ENCODE data around the gene ADCYAP1R1. TPM values are rescaled to one million over a fixed set of nuclear protein-coding genes. Genes with fewer than 3 reads are reported as not detected.
"Not testable (repeated sequence)": the region's sequence is repeated elsewhere in the genome, so short reads cannot be mapped to it uniquely, and the experiment has no call there.

Gene ADCYAP1R1
- total RNA-seq, 1 experiment from 2014 or later: not detected

DNA sequence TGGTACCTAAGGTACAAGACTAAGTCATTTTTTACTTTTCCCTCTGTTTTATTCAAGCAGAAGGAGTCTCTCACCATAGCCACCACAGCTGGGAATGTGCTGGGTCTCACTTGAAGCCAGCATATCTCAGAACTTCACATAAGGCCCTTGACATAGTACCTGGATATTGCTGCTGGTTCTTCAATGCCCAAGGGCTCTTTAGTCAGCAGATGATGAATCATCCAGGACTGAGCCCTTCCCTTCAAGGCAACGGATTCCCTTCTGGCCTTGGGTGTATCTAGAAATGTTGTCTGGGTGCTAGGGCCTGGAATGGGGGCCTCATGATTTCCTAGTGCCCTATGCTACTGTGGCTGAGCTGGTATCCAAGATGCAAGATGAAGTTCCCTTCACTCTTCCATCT, 93.9 kb downstream of the ADCYAP1R1 start:
- H4K20me1 ChIP-seq (ENCODE audit: insufficient read depth): peaks cover 4% of the 10 kb centered on the region; the same call in 1 of the 2 replicates
- H3K36me3 ChIP-seq (ENCODE audit: low read depth): no peaks in the 10 kb centered on the region
- intact Hi-C loops (cut with micrococcal nuclease; ENCODE audit: unreplicated experiment): no loop called here
- no peaks in the 10 kb centered on the region for H3K9me3 ChIP-seq (ENCODE audit: insufficient read depth, low read depth)
- no peak overlapping the region for H2AFZ ChIP-seq
- 0 out of 2 replicates have a peak, but pooled peaks cover under 1% of the 10 kb centered on the region for H3K27me3 ChIP-seq (ENCODE audit: insufficient read depth, low read depth)
- H3K4me2 ChIP-seq: no peak overlapping the region
- H3K9me2 ChIP-seq (ENCODE audit: insufficient read depth): no peaks in the 10 kb centered on the region
- ChIA-PET POLR2A (ENCODE audit: unreplicated experiment) (no interaction called here), CTCF (interaction anchor here (0.6 kb wide), 1 partner anchor 11 kb away, joined by 4 read pairs; no protein-coding TSS in a partner anchor)
- no TSS peak for BruUV-seq (replicated peaks)
- H3K4me1 ChIP-seq (replicated peaks; ENCODE audit: insufficient read depth): no peaks in the 10 kb centered on the region
- no peak overlapping the region for H3K27ac ChIP-seq
- TF ChIP-seq, protein P1, sequence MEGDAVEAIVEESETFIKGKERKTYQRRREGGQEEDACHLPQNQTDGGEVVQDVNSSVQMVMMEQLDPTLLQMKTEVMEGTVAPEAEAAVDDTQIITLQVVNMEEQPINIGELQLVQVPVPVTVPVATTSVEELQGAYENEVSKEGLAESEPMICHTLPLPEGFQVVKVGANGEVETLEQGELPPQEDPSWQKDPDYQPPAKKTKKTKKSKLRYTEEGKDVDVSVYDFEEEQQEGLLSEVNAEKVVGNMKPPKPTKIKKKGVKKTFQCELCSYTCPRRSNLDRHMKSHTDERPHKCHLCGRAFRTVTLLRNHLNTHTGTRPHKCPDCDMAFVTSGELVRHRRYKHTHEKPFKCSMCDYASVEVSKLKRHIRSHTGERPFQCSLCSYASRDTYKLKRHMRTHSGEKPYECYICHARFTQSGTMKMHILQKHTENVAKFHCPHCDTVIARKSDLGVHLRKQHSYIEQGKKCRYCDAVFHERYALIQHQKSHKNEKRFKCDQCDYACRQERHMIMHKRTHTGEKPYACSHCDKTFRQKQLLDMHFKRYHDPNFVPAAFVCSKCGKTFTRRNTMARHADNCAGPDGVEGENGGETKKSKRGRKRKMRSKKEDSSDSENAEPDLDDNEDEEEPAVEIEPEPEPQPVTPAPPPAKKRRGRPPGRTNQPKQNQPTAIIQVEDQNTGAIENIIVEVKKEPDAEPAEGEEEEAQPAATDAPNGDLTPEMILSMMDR (conservative IDR thresholded peaks at IDR 0.05): no peak
- no peak for TF ChIP-seq EZH2 (IDR thresholded peaks at IDR 0.05; ENCODE audit: low read depth)
- no peaks in the 10 kb centered on the region for H3K79me2 ChIP-seq (ENCODE audit: low read depth)
- no peak overlapping the region for H3K4me3 ChIP-seq
- H3F3A ChIP-seq (ENCODE audit: insufficient read depth, low read depth): no peaks in the 10 kb centered on the region
- DNase-seq: peak in 1 of 2 experiments; percentile 35

DNA sequence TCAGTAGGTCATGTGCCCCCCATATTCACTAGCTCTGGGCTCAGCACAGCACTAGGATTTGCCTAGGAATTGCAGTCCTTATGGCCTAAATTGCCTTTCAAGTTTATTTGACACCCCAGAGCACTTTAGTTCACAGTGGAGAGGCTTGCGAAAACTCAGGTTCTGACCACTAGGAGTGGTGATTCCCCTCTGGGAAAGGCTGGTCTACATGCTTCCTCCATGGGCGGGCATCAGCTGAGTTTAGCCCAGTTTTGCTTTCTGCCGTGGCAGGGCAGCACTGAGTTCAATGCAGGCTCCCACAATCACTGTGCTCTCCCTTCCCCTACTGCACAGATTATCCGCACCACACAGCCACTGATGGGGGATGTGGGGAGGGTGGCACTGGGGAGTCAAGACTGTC, 94.4 kb downstream of the ADCYAP1R1 start:
- Histone ChIP-seq H3K27ac (no peak overlapping the region), H3F3A (ENCODE audit: insufficient read depth, low read depth) (no peaks in the 10 kb centered on the region), H3K4me1 (replicated peaks; ENCODE audit: insufficient read depth) (no peaks in the 10 kb centered on the region), H3K4me3 (no peak overlapping the region), H3K79me2 (ENCODE audit: low read depth) (no peaks in the 10 kb centered on the region), H3K36me3 (ENCODE audit: low read depth) (no peaks in the 10 kb centered on the region), H3K27me3 (ENCODE audit: insufficient read depth, low read depth) (peaks cover 4% of the 10 kb centered on the region; the same call in 1 of the 2 replicates), H3K9me2 (ENCODE audit: insufficient read depth) (no peaks in the 10 kb centered on the region), H2AFZ (no peak overlapping the region), H3K9me3 (ENCODE audit: insufficient read depth, low read depth) (no peaks in the 10 kb centered on the region), H4K20me1 (ENCODE audit: insufficient read depth) (peaks cover 4% of the 10 kb centered on the region; the same call in 1 of the 2 replicates), H3K4me2 (no peak overlapping the region)
- no peak for TF ChIP-seq EZH2 (IDR thresholded peaks at IDR 0.05; ENCODE audit: low read depth)
- TF ChIP-seq, protein P1 (conservative IDR thresholded peaks at IDR 0.05): no peak
- CTCF ChIA-PET: no interaction called here
- intact Hi-C loops (cut with micrococcal nuclease; ENCODE audit: unreplicated experiment): no loop called here
- DNase-seq: peak in 1 of 2 experiments; percentile 12
- no TSS peak for BruUV-seq (replicated peaks)
- POLR2A ChIA-PET (ENCODE audit: unreplicated experiment): no interaction called here

DNA sequence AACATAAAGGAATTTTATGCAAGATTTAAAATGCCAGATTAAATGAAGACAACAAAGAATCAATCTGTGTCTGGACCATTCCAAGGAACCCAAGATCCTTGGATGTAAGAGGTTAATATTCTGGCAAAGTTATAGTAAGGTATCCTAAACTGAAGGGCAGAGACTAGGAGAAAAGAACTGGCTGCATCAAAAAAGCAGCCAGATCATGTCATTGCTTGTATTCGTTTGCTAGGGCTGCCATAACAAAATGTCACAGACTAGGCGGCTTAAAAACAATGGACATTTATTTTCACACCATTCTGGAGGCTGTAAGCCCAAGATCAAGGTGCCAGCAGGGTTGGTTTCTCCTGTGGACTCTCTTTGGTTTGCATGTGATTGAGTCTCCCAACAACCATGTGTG, 99.7 kb downstream of the ADCYAP1R1 start:
- BruUV-seq (replicated peaks): no TSS peak
- DNase-seq: no peak
- POLR2A ChIA-PET (ENCODE audit: unreplicated experiment): no interaction called here

DNA sequence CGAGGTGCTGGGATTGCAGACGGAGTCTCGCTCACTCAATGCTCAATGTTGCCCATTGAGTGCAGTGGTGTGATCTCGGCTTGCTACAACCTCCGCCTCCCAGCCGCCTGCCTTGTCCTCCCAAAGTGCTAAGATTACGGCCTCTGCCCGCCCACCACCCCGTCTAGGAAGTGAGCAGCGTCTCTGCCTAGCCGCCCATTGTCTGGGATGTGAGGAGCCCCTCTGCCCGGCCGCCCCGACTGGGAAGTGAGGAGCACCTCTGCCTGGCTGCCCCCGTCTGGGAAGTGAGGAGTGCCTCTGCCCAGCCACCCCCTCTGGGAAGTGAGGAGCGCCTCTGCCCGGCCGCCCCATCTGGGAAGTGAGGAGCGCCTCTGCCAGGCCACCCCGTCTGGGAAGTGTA, 101.2 kb downstream of the ADCYAP1R1 start:
- CTCF ChIA-PET; BruUV-seq (replicated peaks): not testable (repeated sequence)

More for the DNA sequence above, 99.7 kb downstream of the ADCYAP1R1 start:
- no peak overlapping the region for H3K27ac ChIP-seq
- H3K4me2 ChIP-seq: no peak overlapping the region
- no peaks in the 10 kb centered on the region for H3K36me3 ChIP-seq (ENCODE audit: low read depth)
- CTCF ChIA-PET: no interaction called here
- H3K9me3 ChIP-seq (ENCODE audit: insufficient read depth, low read depth): no peaks in the 10 kb centered on the region
- no peaks in the 10 kb centered on the region for H3K4me1 ChIP-seq (replicated peaks; ENCODE audit: insufficient read depth)
- H4K20me1 ChIP-seq (ENCODE audit: insufficient read depth): no peaks in the 10 kb centered on the region
- no peaks in the 10 kb centered on the region for H3K79me2 ChIP-seq (ENCODE audit: low read depth)
- no peak for TF ChIP-seq EZH2 (IDR thresholded peaks at IDR 0.05; ENCODE audit: low read depth)
- TF ChIP-seq, protein P1 (conservative IDR thresholded peaks at IDR 0.05): no peak
- H3K27me3 ChIP-seq (ENCODE audit: insufficient read depth, low read depth): peaks cover 23% of the 10 kb centered on the region
- intact Hi-C loops (cut with micrococcal nuclease; ENCODE audit: unreplicated experiment): no loop called here
- H3K4me3 ChIP-seq: no peak overlapping the region
- no peak overlapping the region for H2AFZ ChIP-seq
- no peaks in the 10 kb centered on the region for H3K9me2 ChIP-seq (ENCODE audit: insufficient read depth)
- no peaks in the 10 kb centered on the region for H3F3A ChIP-seq (ENCODE audit: insufficient read depth, low read depth)

More for the DNA sequence above, 101.2 kb downstream of the ADCYAP1R1 start:
- H3K36me3 ChIP-seq (ENCODE audit: low read depth); H3F3A ChIP-seq (ENCODE audit: insufficient read depth, low read depth); H3K4me3 ChIP-seq; H3K9me3 ChIP-seq (ENCODE audit: insufficient read depth, low read depth); H3K27ac ChIP-seq; DNase-seq; intact Hi-C loops (cut with micrococcal nuclease; ENCODE audit: unreplicated experiment); H3K9me2 ChIP-seq (ENCODE audit: insufficient read depth); H3K79me2 ChIP-seq (ENCODE audit: low read depth); POLR2A ChIA-PET (ENCODE audit: unreplicated experiment); H3K4me2 ChIP-seq; H4K20me1 ChIP-seq (ENCODE audit: insufficient read depth); H2AFZ ChIP-seq; H3K4me1 ChIP-seq (replicated peaks; ENCODE audit: insufficient read depth): not testable (repeated sequence)
- peaks cover 23% of the 10 kb centered on the region for H3K27me3 ChIP-seq (ENCODE audit: insufficient read depth, low read depth)

Measured in PC-9 (cell line).